Endodermal cell (in vitro differentiated cells): Measurements from ENCODE around the gene KCNH5. TPM values are rescaled to one million over a fixed set of nuclear protein-coding genes. Genes with fewer than 3 reads are reported as not detected.

ENCODE experiments used
- DNase-seq: peaks from one replicate; pipeline ENCODE4 v3.0.0-alpha.2; 2017
- H3K27ac ChIP-seq: 2 replicates; pipeline ENCODE4 v1.5.1; 2013; ENCODE audit warnings: mild to moderate bottlenecking, low read depth, low read length, moderate library complexity
- H3K27me3 ChIP-seq: 2 replicates; pipeline ENCODE4 v1.6.1; 2013; ENCODE audit warnings: mild to moderate bottlenecking, low read length, moderate library complexity; ENCODE audit not compliant: insufficient read depth, control insufficient read depth, poor library complexity, severe bottlenecking
- H3K36me3 ChIP-seq: 2 replicates; pipeline ENCODE4 v1.7.0; 2013; ENCODE audit warnings: mild to moderate bottlenecking, low read length, moderate library complexity; ENCODE audit not compliant: control insufficient read depth, insufficient read depth
- H3K4me1 ChIP-seq: one replicate; pipeline ENCODE4 v1.7.0; 2013; ENCODE audit warnings: low read length; ENCODE audit not compliant: control insufficient read depth, insufficient read depth
- H3K4me3 ChIP-seq: 2 replicates; pipeline ENCODE4 v1.5.1; 2013; ENCODE audit warnings: mild to moderate bottlenecking, low read length, moderate library complexity
- H3K9ac ChIP-seq: 2 replicates; pipeline ENCODE4 v1.6.1; 2013; ENCODE audit warnings: mild to moderate bottlenecking, low read length, moderate library complexity; ENCODE audit not compliant: poor library complexity, severe bottlenecking; ENCODE audit errors: extremely low read depth
- H3K9me3 ChIP-seq: 2 replicates; pipeline ENCODE4 v1.6.1; 2013; ENCODE audit warnings: mild to moderate bottlenecking, low read length, moderate library complexity; ENCODE audit not compliant: control insufficient read depth
- H3K27ac Mint-ChIP-seq: 2 replicates; pipeline ENCODE4 v1.8.0; 2020; ENCODE audit warnings: mixed read lengths
- H3K27me3 Mint-ChIP-seq: 2 replicates; pipeline ENCODE4 v1.8.0; 2021; ENCODE audit warnings: mild to moderate bottlenecking, mixed read lengths; ENCODE audit not compliant: insufficient read depth
- H3K36me3 Mint-ChIP-seq: 2 replicates; pipeline ENCODE4 v1.8.0; 2020; ENCODE audit warnings: low read depth, mixed read lengths
- H3K4me1 Mint-ChIP-seq: 2 replicates; pipeline ENCODE4 v1.8.0; 2020; ENCODE audit warnings: mixed read lengths
- H3K4me3 Mint-ChIP-seq: 2 replicates; pipeline ENCODE4 v1.8.0; 2020; ENCODE audit warnings: mild to moderate bottlenecking, moderate library complexity, mixed read lengths
- H3K9me3 Mint-ChIP-seq: 2 replicates; pipeline ENCODE4 v1.8.0; 2020; ENCODE audit warnings: mild to moderate bottlenecking, mixed read lengths
- CTCF ChIP-seq: fragments of 200-600 bp; sonication (generic); conservative IDR thresholded peaks from 2 replicates; pipeline ENCODE4 v1.5.0; 2021; ENCODE audit warnings: antibody characterized with exemption, mild to moderate bottlenecking
- WGBS, 2 experiments: methylation state at CpG; one replicate each; pipeline versions ENCODE4 v1.1.5 to v1.1.7; 2013; ENCODE audit warnings: missing lambda C conversion rate in 2 of 2, mixed read lengths in 1 of 2; ENCODE audit not compliant: insufficient coverage in 1 of 2, insufficient read length in 1 of 2; 5-methylcytosine and 5-hydroxymethylcytosine counted together
- total RNA-seq, 2 donors: library from RNA; stranded (reverse); fragmentation: NEBNext Ultra II Directional in 1 of 2; extraction: Animal tissue kit (Norgen Biotek cat#: 25700) in 1 of 2; gene quantifications; 2 replicates in 1 of 2; 3 replicates in 1 of 2; pipeline ENCODE4 v1.2.1, GENCODE V29; 2021

Gene KCNH5
- total RNA-seq, 2 donors from 2014 or later: 2.5 to 3.9 TPM

DNA sequence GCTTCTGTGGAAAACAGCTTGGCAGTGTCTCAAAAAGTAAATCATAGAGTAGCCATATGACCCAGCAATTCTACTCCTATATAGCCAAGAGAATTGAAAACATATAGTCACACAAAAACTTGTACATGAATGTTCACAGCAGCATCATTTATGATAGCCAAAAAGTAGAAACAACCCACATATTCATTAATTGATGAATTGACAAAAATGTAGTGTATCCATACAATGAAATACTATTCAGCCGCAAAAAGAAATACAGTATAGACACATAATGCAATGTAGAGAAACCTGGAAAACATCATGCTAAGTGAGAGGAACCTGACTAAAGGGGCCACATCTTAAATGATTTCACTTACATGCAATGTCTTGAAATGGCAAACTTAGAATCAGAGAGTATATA is 326.6 kb downstream of the KCNH5 start:
- no peak for DNase-seq
- Mint-ChIP-seq H3K27ac (no peak overlapping the region), H3K4me1 (peaks cover 2% of the 10 kb centered on the region), H3K9me3 (peaks cover 8% of the 10 kb centered on the region), H3K36me3 (peaks cover 4% of the 10 kb centered on the region), H3K27me3 (no peaks in the 10 kb centered on the region), H3K4me3 (no peak overlapping the region)
- TF ChIP-seq CTCF: no peak
- Histone ChIP-seq H3K4me1 (no peaks in the 10 kb centered on the region), H3K36me3 (no peaks in the 10 kb centered on the region), H3K9ac (no peak overlapping the region), H3K9me3 (no peaks in the 10 kb centered on the region), H3K4me3 (no peak overlapping the region), H3K27ac (no peak overlapping the region), H3K27me3 (no peaks in the 10 kb centered on the region)
- 90% methylated on average over 1 of the region's 1 CpG; no CpG with 5 or more reads in 1 of the 2 experiments for WGBS, 2 experiments

DNA sequence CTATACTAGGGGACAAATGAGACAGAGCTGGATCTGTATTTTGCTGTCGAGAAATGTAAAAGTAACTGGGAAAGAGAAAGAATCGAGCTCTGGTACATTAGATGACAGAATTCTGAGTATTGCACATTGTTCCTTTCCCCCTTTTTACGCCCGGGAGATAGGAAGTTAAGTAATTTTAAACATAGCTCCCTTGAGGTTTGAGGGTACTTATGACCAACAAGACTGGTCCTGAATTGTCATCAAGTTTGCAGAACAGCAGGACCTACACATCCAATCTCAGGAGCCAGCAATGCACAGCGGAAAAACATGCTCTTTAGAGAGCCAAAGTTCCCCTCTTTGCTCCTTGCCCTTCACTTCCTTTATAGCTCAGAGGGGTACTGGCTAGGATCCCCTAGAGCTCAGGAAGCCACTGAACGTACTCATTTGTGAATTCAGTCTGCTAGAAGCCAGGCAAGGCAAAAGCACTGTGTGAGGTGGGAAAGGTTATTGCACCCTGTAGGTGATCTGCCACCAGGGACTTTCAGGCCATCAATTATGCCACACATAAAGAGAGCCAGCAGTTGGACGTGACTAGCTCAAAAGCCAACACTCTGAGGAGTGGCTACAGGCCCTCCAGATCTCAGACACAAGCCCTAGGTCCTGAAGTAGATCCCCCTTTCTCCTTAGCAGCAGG is 333.8 kb downstream of the KCNH5 start:
- H3K9me3 ChIP-seq: no peaks in the 10 kb centered on the region
- no peak for DNase-seq
- no peaks in the 10 kb centered on the region for H3K36me3 ChIP-seq
- no peaks in the 10 kb centered on the region for H3K27me3 Mint-ChIP-seq
- H3K4me3 ChIP-seq: no peak overlapping the region
- no peak overlapping the region for H3K27ac Mint-ChIP-seq
- no peaks in the 10 kb centered on the region for H3K4me1 ChIP-seq
- H3K9ac ChIP-seq: no peak overlapping the region
- no peaks in the 10 kb centered on the region for H3K9me3 Mint-ChIP-seq
- H3K4me1 Mint-ChIP-seq: peaks cover 12% of the 10 kb centered on the region
- H3K27ac ChIP-seq: peak overlapping the region; percentile 15
- WGBS, 2 experiments: 75 to 79% methylated on average over 1 to 7 of the region's 7 CpGs
- no peak overlapping the region for H3K4me3 Mint-ChIP-seq
- peaks cover 7% of the 10 kb centered on the region for H3K36me3 Mint-ChIP-seq
- TF ChIP-seq CTCF: no peak
- no peaks in the 10 kb centered on the region for H3K27me3 ChIP-seq

DNA sequence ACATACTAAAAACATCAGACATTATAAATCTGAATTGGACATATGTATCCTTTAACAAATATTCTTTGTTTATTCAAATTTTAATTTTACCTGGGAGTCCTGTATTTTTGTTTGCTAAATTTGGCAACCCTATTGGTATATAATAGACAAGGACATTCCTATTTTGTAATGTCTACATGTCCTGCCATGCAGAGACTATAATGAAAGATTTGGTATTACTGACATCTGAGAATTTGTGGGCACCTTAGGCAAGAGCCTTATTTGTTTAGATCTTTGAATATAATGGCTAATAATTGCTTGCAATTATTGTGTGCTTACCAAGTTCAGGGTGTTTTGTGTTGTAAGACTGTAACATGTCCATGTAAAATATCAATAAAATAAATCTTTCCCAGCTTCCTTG is 334.4 kb downstream of the KCNH5 start:
- TF ChIP-seq CTCF: no peak
- Mint-ChIP-seq H3K4me3 (no peak overlapping the region), H3K4me1 (peaks cover 12% of the 10 kb centered on the region)

More for the DNA sequence above, 334.4 kb downstream of the KCNH5 start:
- no peak for DNase-seq
- Histone ChIP-seq H3K36me3 (no peaks in the 10 kb centered on the region), H3K27me3 (no peaks in the 10 kb centered on the region), H3K27ac (peak overlapping the region; percentile 15), H3K4me1 (no peaks in the 10 kb centered on the region), H3K9me3 (no peaks in the 10 kb centered on the region), H3K9ac (no peak overlapping the region), H3K4me3 (no peak overlapping the region)
- no peaks in the 10 kb centered on the region for H3K9me3 Mint-ChIP-seq
- peaks cover 7% of the 10 kb centered on the region for H3K36me3 Mint-ChIP-seq
- H3K27me3 Mint-ChIP-seq: no peaks in the 10 kb centered on the region
- no peak overlapping the region for H3K27ac Mint-ChIP-seq
